Measurements from ENCODE around the gene DNAL4.
A peak's percentile ranks its signal among the peaks of the same experiment; 100 is the strongest.

DNAL4 gene

DNA sequence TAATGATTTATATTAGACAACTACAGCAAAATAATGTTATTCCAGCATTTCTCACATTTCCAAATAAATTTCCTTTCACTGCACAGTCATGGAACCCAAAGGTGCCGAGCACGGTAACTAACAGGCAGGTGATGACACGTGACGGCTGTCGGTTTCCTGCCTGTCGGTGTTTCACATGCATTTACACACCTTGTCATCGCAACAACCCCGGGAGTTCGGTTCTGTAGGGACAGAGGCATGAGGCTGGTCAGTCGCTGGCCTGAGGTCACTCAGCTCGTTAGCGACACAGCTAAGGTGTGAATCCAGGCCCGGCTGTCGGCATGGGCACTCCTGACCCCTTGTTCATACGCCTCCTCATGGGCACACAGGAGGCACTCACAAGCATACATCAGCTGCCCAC is 9.9 kb downstream of the DNAL4 start:
- DNase-seq = no peak

DNA sequence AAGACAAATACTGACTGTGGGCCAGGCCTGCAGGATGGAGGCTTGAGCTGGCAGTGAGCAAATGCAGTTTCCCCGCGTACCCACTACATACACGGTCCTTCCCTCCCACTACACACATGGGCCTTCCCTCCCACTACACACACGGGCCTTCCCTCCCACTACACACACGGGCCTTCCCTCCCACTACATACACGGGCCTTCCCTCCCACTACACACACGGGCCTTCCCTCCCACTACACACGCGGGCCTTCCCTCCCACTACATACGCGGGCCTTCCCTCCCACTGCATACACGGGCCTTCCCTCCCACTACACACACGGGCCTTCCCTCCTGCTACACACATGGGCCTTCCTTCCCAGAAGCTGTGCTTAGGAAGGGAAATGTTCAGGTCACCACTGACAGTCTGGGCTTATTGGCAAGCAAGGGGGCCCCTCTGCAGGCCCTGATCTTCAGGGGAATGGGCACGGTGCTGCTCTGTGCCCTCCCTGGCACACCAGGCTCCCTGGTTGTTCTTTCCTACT is 10.8 kb downstream of the DNAL4 start:
- DNase-seq = no peak

DNA sequence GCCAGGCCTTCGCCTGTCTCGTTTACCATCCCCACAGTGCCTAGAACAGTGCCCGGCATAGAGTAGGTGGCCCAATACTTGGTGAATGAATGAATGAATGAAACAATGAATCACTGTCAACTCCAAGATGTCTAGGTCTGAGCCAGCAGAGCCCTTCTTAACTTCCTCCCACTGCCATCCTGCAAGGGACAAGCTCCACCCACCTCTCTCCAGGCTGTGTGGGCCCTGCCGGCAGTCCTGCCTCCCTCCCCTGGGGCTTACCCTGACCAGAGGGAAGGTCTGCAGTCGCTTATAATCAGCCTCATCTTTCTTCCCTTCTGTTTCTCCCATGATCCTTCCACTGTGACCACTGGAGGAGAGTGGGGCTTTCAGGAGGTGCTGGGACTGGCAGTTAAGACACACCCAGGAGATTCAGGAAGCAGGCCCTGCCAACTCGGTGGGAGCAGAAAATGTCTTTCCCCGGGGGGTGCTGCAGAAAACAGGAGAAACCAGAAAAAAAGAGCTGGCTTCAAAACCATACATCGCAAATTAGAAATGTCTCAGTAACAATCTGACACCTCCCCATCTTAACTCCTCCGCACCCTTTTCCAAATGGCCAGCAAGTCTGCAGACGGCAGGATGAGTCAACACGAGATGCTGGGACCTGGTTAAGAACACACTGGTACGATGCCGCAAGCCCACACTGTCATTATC is 11.4 kb downstream of the DNAL4 start:
- no peak for DNase-seq

DNA sequence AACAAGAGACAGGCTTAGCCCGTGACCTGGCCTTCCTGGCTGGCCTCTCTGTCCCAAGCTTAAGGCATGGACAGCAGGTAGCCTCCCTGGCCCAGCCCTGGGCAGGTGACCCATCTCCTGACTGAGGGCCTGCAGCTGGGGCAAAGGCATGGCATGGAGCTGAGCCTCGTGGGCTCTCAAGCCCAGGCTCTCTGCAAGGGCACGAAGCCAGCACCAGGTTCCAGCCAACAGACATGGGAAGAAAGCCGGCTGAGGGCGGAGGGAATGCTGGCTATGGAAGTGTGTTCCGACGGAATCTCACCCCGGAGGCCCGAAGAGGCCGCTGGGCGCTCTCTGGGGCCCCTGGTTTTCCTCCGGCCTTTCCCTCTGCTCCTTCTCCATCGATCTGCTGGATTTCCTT is 12.9 kb downstream of the DNAL4 start:
- DNase-seq = no peak

DNA sequence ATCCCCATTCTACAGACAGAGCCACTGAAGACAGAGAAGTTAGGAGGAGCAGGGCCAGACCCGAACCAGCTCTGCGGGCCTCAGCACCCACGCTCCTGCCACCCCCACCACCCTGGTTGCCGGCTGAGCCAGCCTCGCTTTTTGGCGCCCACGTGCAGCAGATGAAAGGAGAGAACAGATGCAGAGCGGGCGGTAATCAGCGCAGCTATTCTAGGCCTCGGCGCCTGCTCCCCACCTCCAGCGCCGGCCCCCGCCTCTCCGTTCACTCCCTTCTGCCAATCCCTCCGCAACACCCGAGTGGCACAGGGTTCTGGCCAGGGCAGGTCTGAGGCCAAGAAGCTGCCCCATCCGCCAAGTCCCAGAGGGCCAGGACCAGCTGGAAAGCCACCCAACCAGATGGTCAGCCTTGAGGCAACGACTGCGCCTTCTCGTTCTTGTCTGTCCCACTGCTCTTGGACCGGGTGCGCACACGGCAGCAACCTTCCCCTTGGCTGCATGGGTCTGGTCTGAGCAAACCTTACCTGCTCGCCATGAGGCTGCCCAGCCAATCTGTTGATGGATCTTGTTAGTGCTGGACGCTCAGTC is 16.8 kb downstream of the DNAL4 start:
- DNase-seq = no peak

DNA sequence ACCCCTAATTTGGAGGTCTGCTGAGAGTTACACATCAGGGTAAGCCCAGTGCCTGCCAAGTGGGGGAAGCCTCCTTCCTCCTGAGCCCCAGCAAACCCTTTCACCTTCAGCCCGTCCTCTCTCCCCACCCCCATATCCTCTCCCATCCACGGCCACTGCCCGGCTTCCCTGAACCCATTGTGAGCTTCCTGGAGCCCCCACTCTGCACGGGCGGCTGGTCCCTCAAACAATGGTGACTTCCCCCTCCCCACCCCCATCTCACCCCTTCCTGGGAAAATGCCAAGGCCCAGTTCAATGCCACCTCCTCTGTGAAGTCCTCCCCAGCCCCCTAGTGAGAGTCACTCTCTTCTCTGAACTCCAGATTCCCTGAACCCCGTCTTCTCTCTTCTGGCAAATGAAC is 17.9 kb downstream of the DNAL4 start:
- DNase-seq = no peak

DNA sequence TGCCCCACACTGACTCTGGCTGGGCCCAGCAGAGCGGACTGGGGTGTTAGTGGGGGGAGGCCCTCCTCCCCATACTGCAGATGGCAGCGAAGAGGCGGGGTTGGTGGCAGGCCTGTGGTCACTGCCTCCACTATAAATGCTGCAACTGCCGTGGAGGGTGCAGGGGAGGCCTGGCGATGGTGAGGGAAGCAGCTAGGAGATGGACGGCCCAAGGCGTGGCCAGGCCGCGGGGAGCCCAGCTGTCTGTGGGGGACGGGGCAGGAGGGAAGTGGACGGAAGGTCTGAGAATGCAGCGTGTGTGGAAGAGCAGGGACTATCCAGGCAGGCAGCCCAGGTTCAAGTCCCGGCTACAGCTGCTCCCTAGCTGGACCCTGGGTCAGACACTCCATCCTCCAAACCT is 18.3 kb downstream of the DNAL4 start:
- no peak for DNase-seq

DNA sequence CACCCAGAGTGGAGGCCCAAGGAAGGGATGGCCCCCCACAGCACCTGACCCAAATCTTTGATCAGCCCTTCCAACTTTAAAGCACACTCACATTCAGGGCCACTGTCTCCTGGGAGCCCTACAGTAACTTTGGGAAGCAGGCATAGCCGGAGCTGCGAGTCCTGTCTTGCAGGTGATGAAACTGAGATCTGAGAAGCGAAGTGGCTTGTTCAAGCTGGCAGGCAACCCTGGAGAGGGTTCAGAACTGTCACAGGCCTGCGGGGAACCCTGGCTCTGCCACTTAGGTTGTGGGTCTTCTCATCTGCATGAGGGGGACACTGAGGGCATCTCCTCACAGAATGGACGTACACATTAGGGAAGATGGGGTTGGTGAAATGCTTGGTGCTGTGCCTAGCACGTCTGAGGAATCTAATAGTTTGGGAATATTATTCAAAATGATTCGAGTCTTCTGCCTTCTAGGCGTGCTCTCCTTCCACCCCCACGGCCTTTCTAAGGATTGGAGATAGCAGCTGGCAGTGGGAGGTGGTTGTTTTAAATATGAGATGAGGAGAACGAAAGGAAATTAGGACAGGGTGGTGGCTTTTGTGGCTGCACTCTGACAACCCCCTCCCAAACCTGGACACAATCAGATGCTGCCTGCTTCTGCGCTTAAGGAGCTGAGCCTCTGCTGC is 19.3 kb downstream of the DNAL4 start:
- no peak for DNase-seq

DNA sequence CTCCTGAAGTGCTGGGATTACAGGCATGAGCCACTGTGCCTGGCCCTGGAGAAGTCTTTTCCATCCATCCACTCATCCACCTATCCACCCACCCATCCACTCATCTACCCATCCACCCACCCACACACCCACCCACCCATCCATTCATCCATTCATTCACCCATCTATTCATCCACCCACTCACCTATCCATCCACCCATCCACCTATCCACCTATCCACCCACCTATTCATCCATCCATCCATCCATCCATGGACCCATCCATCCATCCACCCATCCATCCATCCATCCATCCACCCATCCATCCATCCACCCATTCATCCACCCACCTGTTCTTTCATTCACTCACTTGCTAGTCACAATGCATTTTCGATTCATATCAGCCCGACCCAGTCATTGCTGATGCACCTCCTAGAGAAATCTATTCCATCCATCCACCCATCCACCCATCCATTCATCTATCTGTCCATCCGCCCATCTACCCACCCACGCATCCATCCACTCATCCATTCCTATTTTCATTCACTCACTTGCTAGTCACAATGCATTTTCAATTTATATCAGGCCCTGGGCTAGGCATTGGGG is 20.5 kb downstream of the DNAL4 start:
- no peak for DNase-seq

DNA sequence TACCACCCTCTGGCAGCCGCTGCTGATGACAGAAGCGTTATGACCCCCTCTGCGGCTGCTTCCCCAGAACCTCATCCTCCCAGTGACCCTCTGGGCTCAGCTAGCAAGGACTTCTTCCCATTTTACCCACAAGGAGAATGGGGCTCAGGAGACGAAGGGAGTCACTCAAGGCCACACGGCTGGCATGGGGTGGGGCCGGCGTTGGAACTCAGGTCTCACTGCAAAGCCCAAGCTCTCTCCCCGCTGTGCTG is 21.4 kb downstream of the DNAL4 start:
- no peak for DNase-seq

DNA sequence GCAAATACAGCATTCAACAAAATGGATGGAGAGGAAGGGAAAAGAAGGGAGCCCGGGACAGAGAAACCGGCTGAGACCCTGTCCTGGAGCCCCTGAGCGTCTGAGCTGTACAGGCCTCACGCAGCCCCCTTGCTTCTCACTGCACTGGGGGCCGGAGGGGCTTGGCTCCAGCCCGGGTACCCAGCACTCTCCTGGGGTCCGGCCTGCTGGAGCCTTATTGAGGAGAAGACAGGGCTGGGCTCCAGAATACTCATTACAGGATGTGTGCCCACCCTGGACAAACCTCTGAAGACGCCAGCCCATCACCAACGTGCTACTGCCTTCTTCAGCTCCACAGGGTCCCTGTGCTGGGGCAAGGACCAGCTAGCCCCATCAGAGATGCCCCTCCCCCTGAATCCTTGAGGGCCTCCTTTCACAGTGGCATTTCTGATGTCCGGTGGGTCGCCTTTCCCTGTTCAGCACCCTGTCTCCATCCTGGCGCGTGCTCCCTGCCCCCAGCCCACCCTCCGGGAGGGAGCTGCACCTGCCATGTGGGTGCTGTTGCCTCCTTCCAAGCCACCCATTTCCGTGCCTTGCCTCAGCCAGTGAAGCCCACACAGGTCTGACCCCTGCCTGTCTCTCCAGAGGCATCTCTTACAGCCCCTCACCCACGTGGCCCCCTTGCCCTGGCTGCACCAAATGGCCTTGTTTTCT is 23.5 kb downstream of the DNAL4 start:
- no peak for DNase-seq

DNA sequence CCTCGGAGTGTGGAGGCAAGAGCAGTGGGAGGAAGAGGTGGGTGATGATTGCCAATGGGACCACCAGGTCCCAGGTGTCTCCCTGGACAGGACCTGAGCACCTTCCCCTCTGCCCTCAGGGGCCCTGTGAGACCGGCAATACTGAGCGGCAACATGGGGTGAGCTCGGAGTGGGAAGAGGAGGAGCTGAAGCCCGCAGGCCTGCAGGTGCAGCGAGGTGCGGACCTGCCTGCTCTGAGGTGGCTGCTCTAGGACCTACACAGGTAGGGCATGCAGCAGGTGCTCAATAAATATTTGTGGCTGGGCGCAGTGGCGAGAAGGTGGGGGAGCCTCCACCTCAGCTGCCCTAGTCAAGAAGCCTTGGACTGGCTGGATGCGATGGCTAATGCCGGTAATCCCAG is 25.9 kb downstream of the DNAL4 start:
- no peak for DNase-seq

DNA sequence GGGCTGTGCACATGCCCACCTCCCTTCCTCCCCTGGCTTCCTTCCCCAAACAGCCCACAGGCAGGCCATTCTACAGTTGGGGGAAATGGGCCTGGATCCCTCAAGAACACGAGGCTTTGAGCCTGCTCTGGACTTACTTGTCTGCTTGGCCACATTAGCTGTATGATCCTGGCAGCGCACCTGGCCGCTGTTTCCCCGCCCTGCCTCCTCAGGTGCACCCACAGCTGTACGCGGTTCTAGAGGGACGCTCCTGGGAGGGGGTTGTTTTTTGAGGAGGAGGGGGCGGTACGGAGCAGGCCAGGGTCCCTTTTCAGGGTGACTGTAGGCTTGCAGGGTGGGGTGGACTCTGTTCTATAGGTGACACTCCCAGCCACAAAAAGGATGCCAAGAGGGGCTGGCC is 26.6 kb downstream of the DNAL4 start:
- DNase-seq = no peak

DNA sequence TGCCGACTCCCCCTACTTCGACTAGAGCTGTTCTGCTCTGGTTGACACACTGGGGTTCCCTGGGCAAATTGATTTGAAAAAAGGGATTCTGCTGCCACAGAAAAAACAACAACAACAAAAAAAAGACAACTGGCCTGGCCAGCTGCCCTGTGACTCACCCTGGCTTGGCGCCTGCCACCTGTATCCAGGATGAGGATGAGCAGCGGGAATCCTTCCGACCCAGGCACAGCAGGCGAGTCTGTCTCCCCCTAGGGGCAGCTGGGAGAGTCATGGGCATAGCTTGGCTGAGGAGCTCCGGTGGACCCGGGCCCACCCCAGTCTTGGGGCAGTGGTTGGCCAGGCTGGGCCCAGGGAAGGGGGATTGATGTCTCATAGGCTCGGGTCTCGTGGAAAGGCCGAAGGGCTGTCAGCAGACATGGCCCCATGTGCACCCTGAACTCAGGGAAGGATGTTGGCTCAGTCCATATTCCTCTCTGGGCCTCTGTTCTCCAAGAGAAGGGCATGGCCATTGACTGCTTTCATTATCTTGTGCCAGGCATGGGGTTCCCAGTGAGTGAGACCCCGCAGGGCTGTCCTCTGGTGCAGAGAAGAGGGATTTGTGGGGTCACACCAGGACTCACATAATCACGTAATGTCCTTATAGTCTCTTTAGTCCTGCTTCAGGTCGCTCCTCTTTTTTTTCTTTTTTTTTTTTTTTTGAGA is 27.7 kb downstream of the DNAL4 start:
- DNase-seq = peak; percentile 61

DNA sequence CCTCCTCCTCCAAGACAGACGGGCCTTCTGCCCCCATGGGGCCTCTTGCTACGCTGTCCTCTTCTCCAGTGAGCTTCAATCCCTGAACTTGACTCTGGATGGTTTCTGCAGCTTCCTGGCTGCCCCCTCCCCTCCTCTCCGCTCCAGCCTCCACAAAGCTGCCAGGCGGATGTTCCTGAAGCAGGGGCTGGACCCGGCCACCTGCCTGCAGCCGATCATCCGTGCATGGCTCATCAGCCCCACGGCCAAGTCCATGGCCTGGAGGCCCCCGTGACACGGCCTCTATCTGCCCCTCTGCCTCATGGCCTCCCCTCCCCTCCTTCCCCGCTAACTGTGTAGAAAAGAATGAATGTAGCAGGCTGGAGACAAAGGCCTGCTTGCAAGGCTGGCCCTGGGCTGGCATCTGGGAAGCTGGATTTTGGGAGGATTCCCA is 31.4 kb downstream of the DNAL4 start:
- peak; percentile 69 for DNase-seq

DNA sequence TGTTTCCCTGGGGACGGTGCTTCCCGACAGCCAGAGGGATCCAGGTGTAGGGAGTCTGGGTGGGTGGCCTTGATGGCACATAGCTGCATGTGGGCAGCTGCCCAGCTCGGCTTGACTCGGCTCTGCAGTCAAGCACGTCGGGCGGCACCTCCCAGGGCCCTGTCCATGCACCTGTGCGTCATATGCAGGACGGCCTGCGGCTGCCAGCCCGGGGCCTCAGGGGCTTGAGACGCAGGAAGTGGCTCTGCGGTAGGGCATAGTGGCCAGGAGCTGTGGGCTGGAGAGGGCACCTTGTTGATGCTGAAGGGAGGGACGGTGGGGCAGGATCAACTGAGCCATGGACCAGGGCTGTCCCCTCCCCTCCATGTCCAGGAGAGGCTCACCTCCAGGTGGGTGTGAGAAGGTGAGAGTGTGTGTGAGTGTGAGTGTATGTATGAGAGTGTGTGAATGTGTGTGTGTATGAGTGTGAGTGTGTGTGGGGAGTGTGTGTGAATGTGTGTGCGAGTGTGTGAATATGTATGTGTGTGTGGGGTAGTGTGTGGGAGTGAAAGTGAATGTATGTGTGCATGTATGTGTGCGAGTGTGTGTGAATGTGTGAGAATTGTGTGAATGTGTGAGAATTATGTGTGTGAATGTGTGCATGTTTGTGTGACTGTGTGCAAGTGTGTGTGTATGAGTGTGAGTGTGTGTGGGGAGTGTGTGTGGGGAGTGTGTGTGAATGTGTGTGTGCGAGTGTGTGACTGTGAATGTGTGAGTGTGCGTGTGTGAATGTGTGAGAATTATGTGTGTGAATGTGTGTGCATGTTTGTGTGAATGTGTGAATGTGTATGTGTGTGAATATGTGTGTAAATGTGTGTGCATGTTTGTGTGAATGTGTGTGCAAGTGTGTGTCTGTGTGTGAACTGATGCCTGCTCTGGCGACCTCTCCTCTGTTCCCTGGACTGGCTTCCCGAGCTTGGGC is 32.5 kb downstream of the DNAL4 start:
- no peak for DNase-seq

DNA sequence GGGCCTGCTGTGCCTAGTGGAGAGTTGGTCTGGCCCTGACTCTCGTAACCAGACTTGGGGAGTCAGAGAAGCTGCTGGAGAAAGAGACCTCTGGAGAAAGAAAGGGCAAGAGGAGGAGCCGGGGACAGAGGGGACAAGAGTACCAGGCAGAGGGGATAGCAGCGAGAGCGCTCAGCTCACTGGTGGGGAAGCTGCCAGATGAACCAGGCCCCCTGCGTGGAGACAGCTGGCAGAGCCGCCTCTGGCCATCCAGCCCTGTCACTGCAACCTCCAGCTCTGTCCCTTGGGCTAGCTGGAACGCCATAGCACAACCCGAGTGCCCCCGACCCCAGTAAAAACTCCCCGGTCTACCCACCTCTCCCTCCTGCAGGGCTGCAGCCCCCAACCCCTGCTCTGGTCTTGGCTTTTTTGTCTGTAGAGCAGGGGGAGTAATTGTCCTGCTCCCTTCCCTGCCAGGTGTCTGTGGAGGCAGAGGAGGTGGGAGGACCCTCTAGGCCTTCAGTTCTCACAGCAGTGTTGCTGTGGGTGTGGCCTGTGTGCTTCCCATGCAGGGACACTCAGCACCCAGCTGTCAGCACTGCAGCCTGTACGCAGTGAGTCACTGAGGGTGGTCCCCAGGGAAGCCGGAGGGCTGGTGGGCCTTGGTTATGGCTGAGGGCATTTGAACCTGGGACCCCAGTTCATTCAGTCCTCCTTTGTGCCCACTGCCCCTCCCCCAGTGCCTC is 33.3 kb downstream of the DNAL4 start:
- peak; percentile 76 for DNase-seq

DNA sequence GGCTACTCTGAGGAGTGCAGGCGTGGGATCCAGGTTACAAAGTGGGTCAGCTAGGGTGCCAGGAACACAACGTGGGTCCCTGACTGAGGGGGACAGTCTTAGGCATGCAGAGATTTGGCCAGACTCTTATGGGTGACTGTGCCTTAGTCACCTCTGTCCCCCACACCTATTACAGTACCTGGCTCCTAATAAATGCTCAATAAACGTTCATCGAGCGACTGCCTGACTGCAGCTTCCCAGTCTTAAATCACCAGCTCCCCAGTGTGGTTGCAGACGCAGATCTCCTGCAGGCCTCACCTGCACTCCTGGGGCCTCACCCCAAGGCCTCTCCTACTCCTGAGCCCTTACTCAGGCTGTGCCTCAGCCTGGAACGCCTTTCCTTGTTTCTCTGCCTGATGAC is 34.9 kb downstream of the DNAL4 start:
- DNase-seq = no peak

DNA sequence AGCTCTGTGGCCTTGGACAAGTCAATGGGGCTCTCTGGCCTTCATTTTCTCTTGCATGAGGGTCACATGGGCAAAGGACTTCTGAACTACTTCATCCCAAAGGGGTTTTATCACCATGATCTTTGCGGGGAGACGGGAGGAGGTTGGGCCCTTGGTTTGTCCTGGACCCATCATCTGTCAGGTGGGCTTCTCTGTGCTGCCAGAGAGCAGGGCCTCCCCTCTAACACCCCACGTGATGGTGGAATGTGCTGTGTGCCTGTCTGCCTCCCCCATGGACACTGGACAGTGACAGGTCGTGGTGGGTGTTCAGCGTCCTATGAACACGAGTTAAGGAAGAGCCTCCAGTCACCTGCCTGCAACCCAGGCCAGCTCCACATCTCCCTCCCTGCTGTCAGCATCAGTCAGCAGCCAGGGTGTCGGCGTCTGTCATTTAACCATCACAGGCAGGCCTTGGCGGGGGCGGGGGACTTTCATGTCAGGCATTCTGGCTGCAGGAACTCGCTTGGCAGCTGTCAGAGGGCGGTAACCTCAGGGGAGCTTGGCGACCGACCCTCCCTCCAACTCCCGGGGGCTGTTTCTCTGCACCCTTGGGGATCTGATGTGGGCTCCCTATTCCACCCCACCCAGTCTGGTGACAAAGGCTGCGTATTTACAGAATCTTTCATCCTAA is 35.5 kb downstream of the DNAL4 start:
- DNase-seq = no peak

DNA sequence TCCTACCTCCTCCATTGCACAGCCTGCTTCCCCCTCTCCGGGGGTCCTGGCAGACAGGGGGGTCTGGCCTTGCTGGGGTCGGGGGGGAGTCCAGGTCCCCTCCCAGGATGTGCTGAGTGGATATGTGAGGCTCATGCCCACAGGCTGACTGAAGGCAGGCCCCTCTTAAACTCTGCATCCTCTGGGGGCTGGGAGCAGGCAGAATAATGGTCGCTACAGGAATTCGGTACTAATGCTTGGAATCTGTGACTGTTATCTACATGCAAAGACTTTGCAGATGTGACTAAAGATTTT is 36.5 kb downstream of the DNAL4 start:
- no peak for DNase-seq

Measured in retina (tissue), 1 donor.